OCI-LY3 (cell line): ENCODE data around the gene MTHFD2L.

Experiments
- H2AFZ ChIP-seq: fragments of 200-600, 300-600 bp; shearing (Covaris generic); 2 replicates; pipeline ENCODE4 v1.6.0; 2014; ENCODE audit warnings: antibody characterized with exemption, low read depth, low read length
- H3K27ac ChIP-seq: fragments of 200-600, 300-600 bp; sonication (generic); 2 replicates; pipeline ENCODE4 v1.5.1; 2014; ENCODE audit warnings: mild to moderate bottlenecking, low read length, moderate library complexity, mixed read lengths
- H3K27me3 ChIP-seq: fragments of 200-600, 300-600 bp; sonication (generic); 2 replicates; pipeline ENCODE4 v1.6.1; 2014; ENCODE audit warnings: low read depth, low read length, mixed read lengths
- H3K36me3 ChIP-seq: fragments of 200-600, 300-600 bp; sonication (generic); replicated peaks from 2 replicates; pipeline ENCODE3; 2014; ENCODE audit warnings: low read depth, low read length, mixed read lengths
- H3K4me1 ChIP-seq: fragments of 300-600, 200-600 bp; sonication (generic); 2 replicates; pipeline ENCODE4 v1.6.1; 2014; ENCODE audit warnings: low read length, mixed read lengths
- H3K4me2 ChIP-seq: fragments of 200-600, 300-600 bp; sonication (generic); 2 replicates; pipeline ENCODE4 v1.6.1; 2014; ENCODE audit warnings: low read length, mixed read lengths
- H3K4me3 ChIP-seq: fragments of 300-600, 200-600 bp; sonication (generic); 2 replicates; pipeline ENCODE4 v1.5.1; 2014; ENCODE audit warnings: antibody characterized with exemption, mild to moderate bottlenecking, low read length, moderate library complexity
- H3K79me2 ChIP-seq: fragments of 300-600, 200-600 bp; shearing (Covaris generic); 2 replicates; pipeline ENCODE4 v1.6.1; 2014; ENCODE audit warnings: mild to moderate bottlenecking, low read length, mixed read lengths
- H3K9ac ChIP-seq: fragments of 300-600, 200-600 bp; shearing (Covaris generic); 2 replicates; pipeline ENCODE4 v1.6.0; 2014; ENCODE audit warnings: mild to moderate bottlenecking, low read length, moderate library complexity
- H3K9me3 ChIP-seq: fragments of 200-600, 300-600 bp; shearing (Covaris generic); 2 replicates; pipeline ENCODE4 v1.6.1; 2014; ENCODE audit warnings: low read length, mixed read lengths; ENCODE audit not compliant: insufficient read depth
- H4K20me1 ChIP-seq: fragments of 200-600, 300-600 bp; sonication (generic); 2 replicates; pipeline ENCODE4 v1.6.1; 2016; ENCODE audit warnings: low read length, mixed read lengths; ENCODE audit not compliant: insufficient read depth
- EZH2phosphoT487 ChIP-seq: fragments of 200-600 bp; shearing (Covaris generic); IDR thresholded peaks from 2 replicates; pipeline ENCODE4 v1.6.1; 2018; ENCODE audit warnings: antibody characterized with exemption, mixed run types, low read depth
- TF ChIP-seq, protein P1 (sequence below): fragments of 200-600, 300-600 bp; sonication (generic); IDR thresholded peaks from 2 replicates; pipeline ENCODE4 v1.5.1; 2014; ENCODE audit warnings: antibody characterized with exemption, low read length, low read depth

MTHFD2L gene

DNA sequence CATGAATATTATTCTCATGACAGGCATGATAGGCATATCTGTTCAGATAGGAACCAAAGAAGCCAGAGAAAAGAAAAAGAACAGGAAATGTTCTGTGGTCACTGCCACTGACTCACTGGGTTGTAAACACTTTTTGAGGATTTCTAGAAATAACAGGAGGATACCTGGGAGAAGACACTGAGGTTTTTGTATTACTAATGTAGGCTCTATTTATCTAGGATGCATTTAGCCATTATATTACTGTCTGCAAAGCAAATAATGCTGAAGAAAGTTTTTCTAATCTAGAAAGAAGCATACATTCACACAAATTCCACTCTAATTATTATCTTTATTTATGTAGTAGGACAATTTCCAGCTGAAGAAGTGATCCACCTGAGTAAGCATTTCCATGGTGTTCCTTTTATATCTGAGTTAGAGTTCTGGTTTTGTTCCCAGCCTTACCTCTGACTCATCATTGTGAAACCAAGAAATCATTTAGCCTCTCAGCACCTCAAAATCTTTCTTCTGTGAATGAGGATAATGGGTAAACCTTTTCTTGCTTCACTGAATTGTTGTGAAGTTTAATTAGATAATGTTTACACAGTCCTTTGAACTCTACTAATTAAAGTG is 110.2 kb downstream of the MTHFD2L start:
- Histone ChIP-seq H3K27me3 (no peaks in the 10 kb centered on the region), H3K9ac (no peak overlapping the region), H3K36me3 (no peaks in the 10 kb centered on the region), H3K4me3 (no peak overlapping the region), H3K79me2 (no peaks in the 10 kb centered on the region), H4K20me1 (no peaks in the 10 kb centered on the region), H3K4me1 (no peaks in the 10 kb centered on the region), H2AFZ (no peak overlapping the region), H3K9me3 (no peaks in the 10 kb centered on the region), H3K4me2 (no peak overlapping the region), H3K27ac (no peak overlapping the region)
- TF ChIP-seq, protein P1, sequence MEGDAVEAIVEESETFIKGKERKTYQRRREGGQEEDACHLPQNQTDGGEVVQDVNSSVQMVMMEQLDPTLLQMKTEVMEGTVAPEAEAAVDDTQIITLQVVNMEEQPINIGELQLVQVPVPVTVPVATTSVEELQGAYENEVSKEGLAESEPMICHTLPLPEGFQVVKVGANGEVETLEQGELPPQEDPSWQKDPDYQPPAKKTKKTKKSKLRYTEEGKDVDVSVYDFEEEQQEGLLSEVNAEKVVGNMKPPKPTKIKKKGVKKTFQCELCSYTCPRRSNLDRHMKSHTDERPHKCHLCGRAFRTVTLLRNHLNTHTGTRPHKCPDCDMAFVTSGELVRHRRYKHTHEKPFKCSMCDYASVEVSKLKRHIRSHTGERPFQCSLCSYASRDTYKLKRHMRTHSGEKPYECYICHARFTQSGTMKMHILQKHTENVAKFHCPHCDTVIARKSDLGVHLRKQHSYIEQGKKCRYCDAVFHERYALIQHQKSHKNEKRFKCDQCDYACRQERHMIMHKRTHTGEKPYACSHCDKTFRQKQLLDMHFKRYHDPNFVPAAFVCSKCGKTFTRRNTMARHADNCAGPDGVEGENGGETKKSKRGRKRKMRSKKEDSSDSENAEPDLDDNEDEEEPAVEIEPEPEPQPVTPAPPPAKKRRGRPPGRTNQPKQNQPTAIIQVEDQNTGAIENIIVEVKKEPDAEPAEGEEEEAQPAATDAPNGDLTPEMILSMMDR: no peak
- no peak for TF ChIP-seq EZH2phosphoT487

DNA sequence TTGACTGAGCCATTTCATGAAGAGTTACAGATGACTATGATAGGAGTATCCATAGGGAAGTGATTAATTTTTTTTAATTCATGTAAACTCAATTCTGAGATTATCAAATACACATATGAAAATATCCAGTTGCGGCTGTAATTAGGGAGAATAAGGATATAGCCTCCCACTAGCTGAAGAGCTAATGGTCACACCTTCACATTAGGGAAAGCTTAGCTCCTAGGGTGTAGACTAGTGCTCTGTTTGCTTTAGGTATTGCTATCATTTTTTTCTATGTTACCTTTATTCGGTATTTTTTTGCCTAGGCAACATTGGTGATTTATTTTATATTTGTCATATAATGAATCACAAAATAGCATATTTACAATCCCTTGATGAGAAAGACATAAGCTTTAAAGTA is 110.7 kb downstream of the MTHFD2L start:
- Histone ChIP-seq H4K20me1 (no peaks in the 10 kb centered on the region), H3K4me1 (no peaks in the 10 kb centered on the region), H3K4me3 (no peak overlapping the region), H3K27ac (no peak overlapping the region), H3K79me2 (no peaks in the 10 kb centered on the region), H3K4me2 (no peak overlapping the region), H2AFZ (no peak overlapping the region), H3K36me3 (no peaks in the 10 kb centered on the region), H3K9ac (no peak overlapping the region), H3K9me3 (no peaks in the 10 kb centered on the region), H3K27me3 (no peaks in the 10 kb centered on the region)
- no peak for TF ChIP-seq EZH2phosphoT487
- TF ChIP-seq, protein P1: no peak

DNA sequence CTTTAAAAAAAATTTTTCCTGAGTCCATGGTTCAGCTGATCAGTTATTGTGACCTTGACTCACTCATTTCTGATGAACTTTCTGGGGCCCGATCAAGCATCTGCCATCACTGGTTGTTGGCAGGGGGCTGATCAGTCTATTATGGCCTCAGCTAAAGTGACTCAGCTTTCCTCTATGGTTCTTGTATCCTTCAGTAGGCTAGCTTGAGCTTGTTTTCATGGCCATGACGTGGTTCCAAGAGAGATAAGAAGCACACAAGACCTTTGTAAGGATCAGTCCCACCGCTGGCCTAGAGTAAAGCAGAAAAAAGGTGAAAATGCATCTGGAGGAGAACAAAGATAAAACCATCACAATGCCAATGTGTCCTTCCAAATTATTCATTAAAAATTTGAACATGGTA is 120.6 kb downstream of the MTHFD2L start:
- no peak overlapping the region for H2AFZ ChIP-seq
- H3K36me3 ChIP-seq: no peaks in the 10 kb centered on the region
- H3K9ac ChIP-seq: no peak overlapping the region
- H3K27me3 ChIP-seq: no peaks in the 10 kb centered on the region
- TF ChIP-seq EZH2phosphoT487: no peak
- TF ChIP-seq, protein P1: no peak
- no peaks in the 10 kb centered on the region for H4K20me1 ChIP-seq
- H3K79me2 ChIP-seq: no peaks in the 10 kb centered on the region
- H3K27ac ChIP-seq: no peak overlapping the region
- no peak overlapping the region for H3K4me2 ChIP-seq
- no peaks in the 10 kb centered on the region for H3K4me1 ChIP-seq
- no peak overlapping the region for H3K4me3 ChIP-seq
- no peaks in the 10 kb centered on the region for H3K9me3 ChIP-seq

DNA sequence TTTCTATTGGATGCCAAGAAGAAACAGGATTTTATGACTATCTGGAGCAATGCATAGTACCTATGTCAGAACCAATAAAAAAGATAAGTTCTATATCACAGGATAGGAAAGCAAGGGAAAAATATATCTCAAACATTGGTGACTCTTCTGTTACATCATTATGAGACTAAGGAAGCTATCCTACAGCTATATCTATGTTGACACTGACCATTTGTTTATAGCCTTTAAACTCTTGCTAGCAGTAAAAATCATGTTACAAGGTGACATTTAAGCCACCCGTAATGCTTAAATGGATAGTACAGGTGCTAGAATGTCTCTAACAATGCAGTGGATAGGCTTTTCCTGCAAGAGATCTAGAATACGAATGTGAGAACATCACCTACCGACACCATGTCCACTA is 121.8 kb downstream of the MTHFD2L start:
- Histone ChIP-seq H3K79me2 (no peaks in the 10 kb centered on the region), H3K4me2 (no peak overlapping the region), H3K27ac (no peak overlapping the region), H2AFZ (no peak overlapping the region), H4K20me1 (no peaks in the 10 kb centered on the region), H3K4me3 (no peak overlapping the region), H3K36me3 (no peaks in the 10 kb centered on the region), H3K27me3 (no peaks in the 10 kb centered on the region), H3K9me3 (no peaks in the 10 kb centered on the region), H3K9ac (no peak overlapping the region), H3K4me1 (no peaks in the 10 kb centered on the region)
- no peak for TF ChIP-seq EZH2phosphoT487
- TF ChIP-seq, protein P1: no peak
